SK-N-SH treated with all-trans-retinoic acid at 6 μM for 48 hours (cell line): ENCODE data around the gene ZNF205.
"Not testable (repeated sequence)": the region's sequence is repeated elsewhere in the genome, so short reads cannot be mapped to it uniquely, and the experiment has no call there.

ENCODE experiments used
- ATAC-seq: fragments of 200-7000 bp; cut with Tn5 transposase; 3 replicates; pipeline ENCODE4 v1.9.1; 2020; ENCODE audit warnings: mild to moderate bottlenecking, moderate library complexity
- BACH2 ChIP-seq: fragments of 250-450 bp; sonication (Bioruptor Pico); IDR thresholded peaks from 2 replicates; pipeline ENCODE4 v1.9.0; 2021; ENCODE audit warnings: mild to moderate bottlenecking, borderline replicate concordance
- ESRRG ChIP-seq: fragments of 250-450 bp; sonication (Bioruptor Pico); IDR thresholded peaks from 2 replicates; pipeline ENCODE4 v1.6.1; 2021; ENCODE audit warnings: mild to moderate bottlenecking
- GLIS3 ChIP-seq: fragments of 250-450 bp; sonication (Bioruptor Pico); IDR thresholded peaks from 2 replicates; pipeline ENCODE4 v1.5.0; 2020; ENCODE audit warnings: mild to moderate bottlenecking, moderate library complexity
- ISL1 ChIP-seq: fragments of 250-450 bp; sonication (Bioruptor Pico); IDR thresholded peaks from 2 replicates; pipeline ENCODE4 v2.1.2; 2022; ENCODE audit warnings: mild to moderate bottlenecking, moderate library complexity
- OSR1 ChIP-seq: fragments of 250-450 bp; sonication (Bioruptor Pico); IDR thresholded peaks from 2 replicates; pipeline ENCODE4 v1.8.0; 2022; ENCODE audit warnings: moderate library complexity, mild to moderate bottlenecking, inconsistent platforms
- PPARA ChIP-seq: fragments of 250-450 bp; sonication (Bioruptor Pico); IDR thresholded peaks from 2 replicates; pipeline ENCODE4 v1.5.0; 2020; ENCODE audit warnings: mild to moderate bottlenecking, borderline replicate concordance
- RARB ChIP-seq: fragments of 250-450 bp; sonication (Bioruptor Pico); IDR thresholded peaks from 2 replicates; pipeline ENCODE4 v1.8.0; 2021; ENCODE audit warnings: mild to moderate bottlenecking, moderate library complexity
- ZC3H10 ChIP-seq: fragments of 250-450 bp; sonication (Bioruptor Pico); IDR thresholded peaks from 2 replicates; pipeline ENCODE4 v1.5.1; 2021; ENCODE audit warnings: mild to moderate bottlenecking, moderate library complexity
- ZFP3 ChIP-seq: fragments of 250-450 bp; sonication (Bioruptor Pico); IDR thresholded peaks from 2 replicates; pipeline ENCODE4 v1.5.0; 2020; ENCODE audit warnings: mild to moderate bottlenecking, moderate library complexity
- ZFP30 ChIP-seq: fragments of 450-650 bp; formaldehyde crosslinking; IDR thresholded peaks from 2 replicates; pipeline ENCODE4 v1.5.0; 2022; ENCODE audit warnings: mild to moderate bottlenecking, moderate library complexity
- ZNF70 ChIP-seq: fragments of 450-650 bp; formaldehyde crosslinking; IDR thresholded peaks from 2 replicates; pipeline ENCODE4 v1.5.0; 2020; ENCODE audit warnings: mild to moderate bottlenecking, moderate library complexity
- ZNF8 ChIP-seq: fragments of 450-650 bp; formaldehyde crosslinking; IDR thresholded peaks from 2 replicates; pipeline ENCODE4 v1.5.0; 2020; ENCODE audit warnings: mild to moderate bottlenecking, moderate library complexity
- TF ChIP-seq, protein P1 (sequence below): fragments of 250-450 bp; sonication (Bioruptor Pico); IDR thresholded peaks from 2 replicates; pipeline ENCODE4 v1.5.0; 2020; ENCODE audit warnings: mild to moderate bottlenecking, moderate library complexity
- TF ChIP-seq, protein P2 (sequence below): fragments of 250-450 bp; sonication (Bioruptor Pico); IDR thresholded peaks from 2 replicates; pipeline ENCODE4 v1.5.1; 2021; ENCODE audit warnings: mild to moderate bottlenecking, moderate library complexity
- TF ChIP-seq, protein P3 (sequence below): fragments of 250-450 bp; sonication (Bioruptor Pico); IDR thresholded peaks from 2 replicates; pipeline ENCODE4 v1.5.1; 2020; ENCODE audit warnings: low read depth, mild to moderate bottlenecking, moderate library complexity

The ZNF205 gene

DNA sequence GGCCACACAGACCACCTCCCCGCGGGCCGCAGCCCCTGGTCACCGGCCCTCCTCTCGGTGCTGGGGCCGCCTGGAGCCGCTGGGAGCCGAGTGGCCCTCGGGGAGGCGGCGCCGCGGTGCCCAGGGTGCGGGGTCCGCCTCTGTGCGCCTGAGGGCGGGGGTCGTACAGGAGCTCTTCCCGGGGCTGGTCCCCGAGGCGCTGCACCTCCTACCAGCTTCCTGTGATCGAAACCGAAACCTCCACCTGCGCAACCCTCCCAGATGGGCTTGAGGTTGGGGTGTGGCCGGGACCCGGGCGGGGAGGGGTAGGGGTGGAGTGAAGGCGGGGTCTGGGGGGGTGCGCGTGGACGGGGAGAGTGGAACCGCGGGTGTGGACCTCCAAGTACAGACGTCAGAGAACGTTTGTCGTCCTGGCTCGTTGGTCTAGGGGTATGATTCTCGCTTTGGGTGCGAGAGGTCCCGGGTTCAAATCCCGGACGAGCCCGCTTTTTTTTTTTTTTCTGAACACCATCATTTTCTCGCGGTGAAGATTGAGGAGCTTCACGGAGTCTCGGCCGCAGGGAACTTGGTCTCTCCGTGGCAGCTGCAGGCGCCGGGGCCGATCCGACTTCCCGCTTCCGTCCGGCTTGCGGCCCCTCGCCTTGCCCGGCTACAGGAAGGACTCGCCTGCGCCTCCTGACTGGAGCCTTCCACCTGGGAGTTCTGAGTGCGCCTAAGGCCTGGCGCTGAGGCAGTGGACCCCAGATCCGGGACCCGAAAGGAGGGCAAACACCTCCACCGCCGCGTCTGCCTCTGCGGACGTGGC is 46.3 kb downstream of the ZNF205 start:
- no peak for TF ChIP-seq ZC3H10 (CRISPR knock-in tag)
- ATAC-seq, result peak; percentile 69

DNA sequence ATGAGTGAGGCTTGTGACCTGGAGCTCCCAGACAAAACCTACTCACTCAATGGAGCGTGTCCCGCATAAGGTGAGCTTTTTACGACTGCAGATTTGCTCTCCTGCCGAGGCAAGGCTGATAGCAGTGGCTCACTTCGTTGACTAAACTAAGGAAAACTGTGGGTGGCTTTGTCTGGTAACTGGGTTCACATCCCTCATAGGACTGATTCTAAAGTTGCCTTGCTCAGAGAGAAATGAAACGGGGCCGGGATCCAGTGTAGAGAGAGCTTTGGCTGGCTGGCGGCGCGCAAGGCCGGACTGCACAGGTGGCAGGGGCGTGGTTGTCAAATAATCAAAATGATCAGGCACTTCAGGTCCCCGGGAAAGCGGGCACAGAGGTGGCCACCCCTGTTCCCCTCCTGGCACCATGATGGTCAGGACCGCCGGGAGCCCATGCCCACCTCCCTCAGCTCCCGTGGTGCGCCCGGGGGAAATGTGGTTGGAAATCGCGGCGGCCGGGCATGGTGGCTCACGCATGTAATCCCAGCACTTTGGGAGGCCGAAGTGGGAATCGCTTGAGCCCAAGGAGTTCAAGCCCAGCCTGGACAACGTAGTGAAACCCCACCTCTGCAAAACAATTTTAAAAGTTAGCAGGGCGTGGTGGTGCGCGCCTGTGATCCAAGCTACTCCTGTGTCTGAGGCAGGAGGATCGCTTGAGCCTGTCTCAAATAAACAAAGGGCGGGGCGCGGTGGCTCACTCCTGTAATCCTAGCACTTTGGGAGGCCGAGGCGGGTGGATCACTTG is 49.0 kb downstream of the ZNF205 start:
- no peak for TF ChIP-seq ZFP3
- no peak for TF ChIP-seq ZNF70 (CRISPR knock-in tag)
- TF ChIP-seq ISL1 (CRISPR knock-in tag), result no peak
- TF ChIP-seq, protein P1, sequence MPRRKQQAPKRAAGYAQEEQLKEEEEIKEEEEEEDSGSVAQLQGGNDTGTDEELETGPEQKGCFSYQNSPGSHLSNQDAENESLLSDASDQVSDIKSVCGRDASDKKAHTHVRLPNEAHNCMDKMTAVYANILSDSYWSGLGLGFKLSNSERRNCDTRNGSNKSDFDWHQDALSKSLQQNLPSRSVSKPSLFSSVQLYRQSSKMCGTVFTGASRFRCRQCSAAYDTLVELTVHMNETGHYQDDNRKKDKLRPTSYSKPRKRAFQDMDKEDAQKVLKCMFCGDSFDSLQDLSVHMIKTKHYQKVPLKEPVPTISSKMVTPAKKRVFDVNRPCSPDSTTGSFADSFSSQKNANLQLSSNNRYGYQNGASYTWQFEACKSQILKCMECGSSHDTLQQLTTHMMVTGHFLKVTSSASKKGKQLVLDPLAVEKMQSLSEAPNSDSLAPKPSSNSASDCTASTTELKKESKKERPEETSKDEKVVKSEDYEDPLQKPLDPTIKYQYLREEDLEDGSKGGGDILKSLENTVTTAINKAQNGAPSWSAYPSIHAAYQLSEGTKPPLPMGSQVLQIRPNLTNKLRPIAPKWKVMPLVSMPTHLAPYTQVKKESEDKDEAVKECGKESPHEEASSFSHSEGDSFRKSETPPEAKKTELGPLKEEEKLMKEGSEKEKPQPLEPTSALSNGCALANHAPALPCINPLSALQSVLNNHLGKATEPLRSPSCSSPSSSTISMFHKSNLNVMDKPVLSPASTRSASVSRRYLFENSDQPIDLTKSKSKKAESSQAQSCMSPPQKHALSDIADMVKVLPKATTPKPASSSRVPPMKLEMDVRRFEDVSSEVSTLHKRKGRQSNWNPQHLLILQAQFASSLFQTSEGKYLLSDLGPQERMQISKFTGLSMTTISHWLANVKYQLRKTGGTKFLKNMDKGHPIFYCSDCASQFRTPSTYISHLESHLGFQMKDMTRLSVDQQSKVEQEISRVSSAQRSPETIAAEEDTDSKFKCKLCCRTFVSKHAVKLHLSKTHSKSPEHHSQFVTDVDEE (CRISPR knock-in tag), result no peak
- no peak for TF ChIP-seq OSR1
- TF ChIP-seq, all 23 proteins: peak for 0
- ATAC-seq, result no peak

DNA sequence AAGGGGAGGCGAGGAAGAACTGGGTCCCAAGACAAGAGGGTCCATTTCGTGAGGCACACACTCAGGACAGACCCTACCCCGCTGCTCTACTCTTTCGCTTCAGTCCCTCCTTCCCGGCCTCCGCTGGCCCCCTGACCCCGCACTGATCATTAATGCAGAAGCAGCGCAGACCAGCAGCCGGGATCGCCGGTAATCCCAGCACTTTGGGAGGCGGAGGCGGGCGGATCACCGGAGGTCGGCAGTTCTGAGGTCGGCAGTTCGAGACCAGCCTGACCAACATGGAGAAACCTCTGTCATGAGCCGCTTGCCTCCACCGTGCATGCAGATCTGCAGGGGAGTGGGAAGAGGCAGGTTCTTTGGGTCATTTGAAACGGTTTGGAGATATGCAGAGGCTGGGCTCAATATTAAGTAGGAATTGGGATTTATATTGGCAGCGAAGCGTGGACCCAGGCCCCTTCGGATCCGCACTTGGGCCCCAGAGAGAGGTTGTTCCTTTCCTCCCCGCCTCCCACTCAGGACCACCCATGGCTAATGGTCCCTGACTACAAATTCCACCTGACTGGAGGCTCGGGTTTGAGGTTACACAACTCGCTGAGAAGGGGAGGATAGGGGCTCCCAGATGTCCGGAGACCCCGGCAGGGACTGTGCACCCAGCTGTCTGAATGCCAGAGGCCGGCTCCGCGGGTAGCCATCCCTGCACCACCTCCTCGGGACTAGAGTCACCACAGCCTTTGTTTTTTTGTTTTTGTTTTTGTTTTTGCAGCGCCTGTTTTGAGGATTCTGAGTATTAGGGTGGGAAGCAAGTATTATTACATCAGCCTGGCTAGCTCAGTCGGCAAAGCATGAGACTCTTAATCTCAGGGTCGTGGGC is 52.0 kb downstream of the ZNF205 start:
- TF ChIP-seq, protein P2, sequence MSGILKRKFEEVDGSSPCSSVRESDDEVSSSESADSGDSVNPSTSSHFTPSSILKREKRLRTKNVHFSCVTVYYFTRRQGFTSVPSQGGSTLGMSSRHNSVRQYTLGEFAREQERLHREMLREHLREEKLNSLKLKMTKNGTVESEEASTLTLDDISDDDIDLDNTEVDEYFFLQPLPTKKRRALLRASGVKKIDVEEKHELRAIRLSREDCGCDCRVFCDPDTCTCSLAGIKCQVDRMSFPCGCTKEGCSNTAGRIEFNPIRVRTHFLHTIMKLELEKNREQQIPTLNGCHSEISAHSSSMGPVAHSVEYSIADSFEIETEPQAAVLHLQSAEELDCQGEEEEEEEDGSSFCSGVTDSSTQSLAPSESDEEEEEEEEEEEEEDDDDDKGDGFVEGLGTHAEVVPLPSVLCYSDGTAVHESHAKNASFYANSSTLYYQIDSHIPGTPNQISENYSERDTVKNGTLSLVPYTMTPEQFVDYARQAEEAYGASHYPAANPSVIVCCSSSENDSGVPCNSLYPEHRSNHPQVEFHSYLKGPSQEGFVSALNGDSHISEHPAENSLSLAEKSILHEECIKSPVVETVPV (CRISPR knock-in tag), result no peak
- no peak for TF ChIP-seq BACH2 (CRISPR knock-in tag)
- TF ChIP-seq GLIS3 (CRISPR knock-in tag), result no peak
- TF ChIP-seq, protein P3, sequence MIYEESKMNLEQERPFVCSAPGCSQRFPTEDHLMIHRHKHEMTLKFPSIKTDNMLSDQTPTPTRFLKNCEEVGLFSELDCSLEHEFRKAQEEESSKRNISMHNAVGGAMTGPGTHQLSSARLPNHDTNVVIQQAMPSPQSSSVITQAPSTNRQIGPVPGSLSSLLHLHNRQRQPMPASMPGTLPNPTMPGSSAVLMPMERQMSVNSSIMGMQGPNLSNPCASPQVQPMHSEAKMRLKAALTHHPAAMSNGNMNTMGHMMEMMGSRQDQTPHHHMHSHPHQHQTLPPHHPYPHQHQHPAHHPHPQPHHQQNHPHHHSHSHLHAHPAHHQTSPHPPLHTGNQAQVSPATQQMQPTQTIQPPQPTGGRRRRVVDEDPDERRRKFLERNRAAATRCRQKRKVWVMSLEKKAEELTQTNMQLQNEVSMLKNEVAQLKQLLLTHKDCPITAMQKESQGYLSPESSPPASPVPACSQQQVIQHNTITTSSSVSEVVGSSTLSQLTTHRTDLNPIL, result no peak
- TF ChIP-seq RARB (CRISPR knock-in tag), result no peak
- no peak for TF ChIP-seq PPARA (CRISPR knock-in tag)
- no peak for TF ChIP-seq ZFP30 (CRISPR knock-in tag)
- TF ChIP-seq, all 23 proteins: peak for 0
- ATAC-seq, result no peak

DNA sequence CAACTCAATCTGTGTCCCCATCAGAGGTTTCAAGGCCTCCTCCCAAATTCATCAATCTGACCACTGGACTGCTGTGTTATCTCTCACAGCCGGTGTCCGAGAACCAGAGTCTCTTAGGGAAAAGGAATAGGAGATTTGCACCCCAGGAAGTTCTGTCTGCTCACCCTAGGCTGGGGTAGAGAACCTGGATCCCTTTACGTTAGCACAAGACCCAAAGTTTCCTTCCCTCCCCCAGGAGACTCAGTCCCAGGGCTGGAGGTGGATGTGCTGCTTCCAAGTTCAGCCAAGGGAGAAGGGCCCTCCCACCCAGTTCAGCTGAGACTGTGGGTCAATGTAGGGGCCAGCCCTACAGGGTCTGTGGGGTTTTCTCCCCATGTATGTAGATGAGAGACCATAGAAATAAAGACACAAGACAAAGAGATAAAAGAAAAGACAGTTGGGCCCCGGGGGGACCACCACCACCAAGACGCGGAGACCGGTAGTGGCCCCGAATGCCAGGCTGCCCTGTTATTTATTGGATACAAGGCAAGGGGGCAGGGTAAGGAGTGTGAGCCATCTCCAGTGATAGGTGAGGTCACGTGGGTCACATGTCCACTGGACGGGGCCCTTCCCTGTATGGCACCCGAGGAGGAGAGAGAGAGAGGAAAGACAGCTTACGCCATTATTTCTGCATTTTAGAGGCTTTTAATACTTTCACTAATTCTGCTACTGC is 52.9 kb downstream of the ZNF205 start:
- no peak for ATAC-seq
- TF ChIP-seq ESRRG (CRISPR knock-in tag), result no peak

DNA sequence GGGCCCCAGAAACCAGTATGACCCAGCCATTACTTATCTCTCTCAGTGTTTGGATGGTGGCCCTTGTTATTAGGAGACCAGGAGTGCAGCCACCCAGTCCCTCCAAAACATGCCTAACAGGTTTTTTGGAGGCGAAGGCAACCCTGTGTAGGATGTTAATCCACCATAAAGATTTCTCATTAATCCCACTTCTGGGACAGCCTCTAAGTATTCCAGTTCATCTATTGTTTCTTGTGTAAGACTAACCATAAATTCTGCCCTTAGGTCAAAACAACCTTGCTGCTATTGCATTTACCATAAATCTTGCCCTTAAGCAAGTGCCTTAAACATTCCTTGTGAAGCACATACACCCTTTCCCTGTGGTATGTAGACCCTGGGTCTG is 54.1 kb downstream of the ZNF205 start:
- TF ChIP-seq BACH2 (CRISPR knock-in tag), result no peak
- TF ChIP-seq ZNF8 (CRISPR knock-in tag), result no peak
- TF ChIP-seq ISL1 (CRISPR knock-in tag), result no peak
- TF ChIP-seq, protein P2 (CRISPR knock-in tag), result no peak
- no peak for TF ChIP-seq ESRRG (CRISPR knock-in tag)
- no peak for ATAC-seq

DNA sequence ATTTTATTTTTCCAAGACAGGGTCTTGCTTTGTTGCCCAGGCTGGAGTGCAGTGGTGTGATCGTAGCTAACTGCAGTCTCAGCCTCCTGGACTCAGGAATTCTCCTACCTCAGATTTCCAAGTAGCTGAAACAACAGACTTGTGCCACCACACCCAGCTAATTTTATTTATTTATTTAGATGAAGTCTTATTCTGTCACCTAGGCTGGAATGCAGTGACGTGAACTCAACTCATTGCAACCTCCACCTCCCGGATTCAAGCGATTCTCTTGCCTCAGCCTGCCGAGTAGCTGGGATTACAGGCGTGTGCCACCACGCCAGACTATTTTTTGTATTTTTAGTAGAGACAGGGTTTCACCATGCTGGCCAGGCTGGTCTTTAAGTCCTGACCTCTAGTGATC is 56.3 kb downstream of the ZNF205 start:
- ATAC-seq, result not testable (repeated sequence)
